Measurements from ENCODE around the gene SMARCA1. TPM values are rescaled to one million over a fixed set of nuclear protein-coding genes. Genes with fewer than 3 reads are reported as not detected.

Gene SMARCA1
- total RNA-seq, 2 donors from 2014 or later: 17.6 to 25.4 TPM

DNA sequence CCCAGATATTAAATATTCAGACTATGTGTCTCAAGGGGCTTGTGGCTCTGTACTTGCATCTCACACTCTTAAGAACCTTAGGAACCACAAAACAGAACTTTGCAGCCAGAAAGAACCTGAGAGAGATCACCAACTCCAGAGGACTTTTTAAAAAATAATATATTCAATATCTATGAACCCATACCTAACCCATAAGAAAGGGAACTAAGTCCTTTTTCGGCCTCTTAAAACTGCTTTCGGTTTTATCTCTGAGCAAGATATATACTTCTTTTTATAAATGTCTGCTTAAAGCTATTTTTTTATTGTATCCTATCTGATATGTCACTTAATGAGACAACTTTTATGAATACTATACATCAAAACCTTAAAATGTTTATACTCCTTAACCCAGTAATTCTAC is 10.9 kb downstream of the SMARCA1 start:
- ATAC-seq (no peak), DNase-seq (no peak)
- Histone ChIP-seq H3K4me3 (no peak overlapping the region), H3K4me1 (no peaks in the 10 kb centered on the region), H3K27ac (peak overlapping the region in 1 of 4 donors; percentile 57), H3K36me3 (replicated peaks in 1 of 2; ENCODE audit: insufficient read depth in 1 of 2, low read depth in 2 of 2) (no peaks in the 10 kb centered on the region), H3K9me3 (no peaks in the 10 kb centered on the region), H3K27me3 (no peaks in the 10 kb centered on the region)
- TF ChIP-seq, protein P1, sequence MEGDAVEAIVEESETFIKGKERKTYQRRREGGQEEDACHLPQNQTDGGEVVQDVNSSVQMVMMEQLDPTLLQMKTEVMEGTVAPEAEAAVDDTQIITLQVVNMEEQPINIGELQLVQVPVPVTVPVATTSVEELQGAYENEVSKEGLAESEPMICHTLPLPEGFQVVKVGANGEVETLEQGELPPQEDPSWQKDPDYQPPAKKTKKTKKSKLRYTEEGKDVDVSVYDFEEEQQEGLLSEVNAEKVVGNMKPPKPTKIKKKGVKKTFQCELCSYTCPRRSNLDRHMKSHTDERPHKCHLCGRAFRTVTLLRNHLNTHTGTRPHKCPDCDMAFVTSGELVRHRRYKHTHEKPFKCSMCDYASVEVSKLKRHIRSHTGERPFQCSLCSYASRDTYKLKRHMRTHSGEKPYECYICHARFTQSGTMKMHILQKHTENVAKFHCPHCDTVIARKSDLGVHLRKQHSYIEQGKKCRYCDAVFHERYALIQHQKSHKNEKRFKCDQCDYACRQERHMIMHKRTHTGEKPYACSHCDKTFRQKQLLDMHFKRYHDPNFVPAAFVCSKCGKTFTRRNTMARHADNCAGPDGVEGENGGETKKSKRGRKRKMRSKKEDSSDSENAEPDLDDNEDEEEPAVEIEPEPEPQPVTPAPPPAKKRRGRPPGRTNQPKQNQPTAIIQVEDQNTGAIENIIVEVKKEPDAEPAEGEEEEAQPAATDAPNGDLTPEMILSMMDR (IDR thresholded peaks at IDR 0.05): no peak
- TF ChIP-seq POLR2A (IDR thresholded peaks at IDR 0.05): no peak
- intact Hi-C loops (cut with DNase I): no loop called here
- 79 to 82% methylated on average over 2 of the region's 2 CpGs for WGBS, 2 donors

DNA sequence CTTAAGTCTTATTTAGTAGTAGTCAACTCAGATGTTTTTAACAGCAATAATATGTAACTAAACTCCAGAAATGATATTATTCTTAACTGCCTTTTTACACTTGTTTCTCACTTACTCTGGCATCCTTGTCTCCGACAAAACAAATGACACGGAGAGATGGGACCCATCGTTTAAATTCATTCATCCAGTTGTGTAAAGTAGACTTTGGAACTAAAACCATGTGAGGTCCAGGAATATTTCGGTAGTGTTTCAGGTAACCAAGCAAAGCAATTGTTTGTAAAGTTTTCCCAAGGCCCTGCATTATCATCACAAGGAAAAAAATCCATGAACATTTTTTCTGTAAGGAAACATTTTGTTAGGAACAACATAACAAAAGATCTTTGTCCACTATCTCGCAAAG is 11.6 kb downstream of the SMARCA1 start:
- peak overlapping the region in 1 of 4 donors; percentile 57 for H3K27ac ChIP-seq
- ATAC-seq: no peak
- TF ChIP-seq, protein P1 (IDR thresholded peaks at IDR 0.05): no peak
- TF ChIP-seq POLR2A (IDR thresholded peaks at IDR 0.05): no peak
- no peaks in the 10 kb centered on the region for H3K4me1 ChIP-seq
- intact Hi-C loops (cut with DNase I): no loop called here
- H3K4me3 ChIP-seq: no peak overlapping the region
- no peaks in the 10 kb centered on the region for H3K27me3 ChIP-seq
- 57 to 58% methylated on average over 5 of the region's 5 CpGs for WGBS, 2 donors
- DNase-seq: no peak
- H3K9me3 ChIP-seq: no peaks in the 10 kb centered on the region
- no peaks in the 10 kb centered on the region for H3K36me3 ChIP-seq (replicated peaks in 1 of 2; ENCODE audit: insufficient read depth in 1 of 2, low read depth in 2 of 2)

DNA sequence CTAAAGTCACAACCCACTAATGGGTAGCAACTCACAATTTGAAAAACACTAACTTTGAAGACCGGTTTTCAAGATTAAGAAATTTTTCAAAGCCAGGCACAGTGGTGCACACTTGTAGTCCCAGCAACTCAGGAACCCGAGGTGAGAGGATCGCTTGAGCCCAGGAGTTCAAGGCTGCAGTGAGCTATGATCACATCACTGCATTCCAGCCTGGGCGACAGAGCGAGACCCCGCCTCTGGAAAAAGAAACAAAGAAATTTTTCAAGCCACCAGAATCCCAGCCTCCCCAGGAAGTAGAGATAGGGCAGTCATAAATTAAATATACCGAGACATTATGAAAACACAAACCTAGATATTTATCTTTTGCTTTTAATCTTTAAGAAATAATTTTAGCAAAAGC is 13.0 kb downstream of the SMARCA1 start:
- ATAC-seq: no peak
- no peak for DNase-seq
- 43 to 67% methylated on average over 7 of the region's 7 CpGs for WGBS, 2 donors
- no peak overlapping the region for H3K27ac ChIP-seq
- H3K27me3 ChIP-seq: no peaks in the 10 kb centered on the region
- no peaks in the 10 kb centered on the region for H3K36me3 ChIP-seq (replicated peaks in 1 of 2; ENCODE audit: insufficient read depth in 1 of 2, low read depth in 2 of 2)
- H3K4me3 ChIP-seq: no peak overlapping the region
- no peaks in the 10 kb centered on the region for H3K9me3 ChIP-seq
- intact Hi-C loops (cut with DNase I): no loop called here
- no peaks in the 10 kb centered on the region for H3K4me1 ChIP-seq
- TF ChIP-seq POLR2A (IDR thresholded peaks at IDR 0.05): no peak
- TF ChIP-seq, protein P1 (IDR thresholded peaks at IDR 0.05): no peak

DNA sequence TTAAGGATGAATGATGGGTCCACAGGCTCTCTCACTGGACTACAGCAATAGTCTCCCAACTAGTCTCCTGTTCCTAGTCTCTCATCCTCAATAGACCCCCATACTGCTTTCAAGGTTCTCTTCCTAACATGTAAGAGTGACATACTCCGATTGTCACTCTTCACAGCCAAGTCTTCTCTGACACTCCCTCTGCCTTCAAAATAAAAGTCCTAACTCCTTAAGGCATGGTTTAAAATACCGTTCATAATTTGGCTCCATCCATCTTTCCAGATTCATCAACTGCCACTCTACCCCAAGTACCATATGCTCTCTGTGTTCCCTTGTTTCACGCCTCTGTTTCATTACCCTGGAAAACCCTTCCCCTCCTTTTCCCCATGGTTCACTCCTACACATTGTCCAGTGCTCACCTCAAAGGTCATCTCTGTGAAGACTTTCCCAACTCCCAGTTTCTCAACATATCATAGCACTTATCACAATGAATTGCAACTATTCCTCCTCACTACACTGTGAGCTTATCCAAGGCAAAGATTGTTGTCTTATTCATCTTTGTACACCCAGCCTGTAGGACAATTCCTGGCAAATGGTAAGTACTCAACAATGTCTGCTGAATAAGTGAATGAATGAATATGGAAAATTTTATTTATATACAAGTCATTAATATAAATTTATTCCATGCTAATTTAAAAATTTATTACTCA is 26.0 kb downstream of the SMARCA1 start:
- H3K4me3 ChIP-seq: no peak overlapping the region
- intact Hi-C loops (cut with DNase I): no loop called here
- H3K27ac ChIP-seq: no peak overlapping the region
- H3K4me1 ChIP-seq: no peaks in the 10 kb centered on the region
- 75 to 92% methylated on average over 3 of the region's 3 CpGs for WGBS, 2 donors
- DNase-seq (no peak), ATAC-seq (no peak)
- H3K9me3 ChIP-seq: no peaks in the 10 kb centered on the region
- H3K36me3 ChIP-seq (replicated peaks in 1 of 2; ENCODE audit: insufficient read depth in 1 of 2, low read depth in 2 of 2): no peaks in the 10 kb centered on the region
- TF ChIP-seq POLR2A (IDR thresholded peaks at IDR 0.05): no peak
- TF ChIP-seq, protein P1 (IDR thresholded peaks at IDR 0.05): no peak
- H3K27me3 ChIP-seq: no peaks in the 10 kb centered on the region

DNA sequence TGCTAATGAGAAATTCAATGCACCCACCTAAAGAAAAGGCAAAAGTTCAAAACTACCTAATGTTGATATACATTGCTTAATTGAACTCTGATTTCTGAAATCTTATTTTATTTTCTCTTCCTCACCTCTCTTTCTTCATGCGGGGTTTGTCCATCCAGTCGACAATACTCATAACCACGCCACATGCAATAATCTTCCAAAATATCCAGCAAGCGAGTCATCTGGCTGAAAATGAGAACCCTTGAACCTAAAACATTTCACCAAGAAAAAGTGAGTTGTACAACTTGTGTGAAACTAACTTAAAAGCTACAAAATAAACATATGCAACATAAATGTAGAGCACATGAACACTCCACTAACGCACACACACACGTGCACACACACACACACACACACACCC is 26.7 kb downstream of the SMARCA1 start:
- ATAC-seq (no peak), DNase-seq (no peak)
- Histone ChIP-seq H3K9me3 (no peaks in the 10 kb centered on the region), H3K4me3 (no peak overlapping the region), H3K27ac (no peak overlapping the region), H3K27me3 (no peaks in the 10 kb centered on the region), H3K36me3 (replicated peaks in 1 of 2; ENCODE audit: insufficient read depth in 1 of 2, low read depth in 2 of 2) (no peaks in the 10 kb centered on the region), H3K4me1 (no peaks in the 10 kb centered on the region)
- intact Hi-C loops (cut with DNase I): no loop called here
- no peak for TF ChIP-seq POLR2A (IDR thresholded peaks at IDR 0.05)
- TF ChIP-seq, protein P1 (IDR thresholded peaks at IDR 0.05): no peak
- WGBS, 2 donors: 87 to 92% methylated on average over 5 to 6 of the region's 6 CpGs
